DND-41 (cell line): Measurements from ENCODE around the gene TBC1D14.

ENCODE experiments used
- ATAC-seq: fragments of 200-7000 bp; cut with Tn5 transposase; 3 replicates; pipeline ENCODE4 v1.9.1; 2021; ENCODE audit warnings: low read depth; ENCODE audit not compliant: insufficient read depth
- DNase-seq: peaks from one replicate; pipeline ENCODE4 v3.0.0-alpha.2; 2020
- H2AFZ ChIP-seq: 2 replicates; pipeline ENCODE4 v1.6.0; 2012; ENCODE audit warnings: low read depth, low read length
- H3K27ac ChIP-seq: 2 replicates; pipeline ENCODE4 v1.5.1; 2012; ENCODE audit warnings: low read length, inconsistent platforms
- H3K27me3 ChIP-seq: fragments of 200-600 bp; sonication (generic); 2 replicates; pipeline ENCODE4 v1.6.0; 2012; ENCODE audit warnings: low read length, mild to moderate bottlenecking, inconsistent platforms; ENCODE audit not compliant: insufficient read depth, poor library complexity
- H3K36me3 ChIP-seq: 2 replicates; pipeline ENCODE4 v1.5.1; 2012; ENCODE audit warnings: low read length, inconsistent platforms; ENCODE audit not compliant: insufficient read depth
- H3K4me1 ChIP-seq: 2 replicates; pipeline ENCODE4 v1.5.1; 2012; ENCODE audit warnings: mild to moderate bottlenecking, low read length; ENCODE audit not compliant: insufficient read depth
- H3K4me2 ChIP-seq: 2 replicates; pipeline ENCODE4 v1.6.0; 2012; ENCODE audit warnings: mild to moderate bottlenecking, moderate library complexity, low read length, inconsistent platforms; ENCODE audit not compliant: insufficient read depth
- H3K4me3 ChIP-seq, 2 experiments: fragments of 200-600 bp in 1 of 2; shearing (Covaris generic) in 1 of 2; 2 replicates each; pipeline ENCODE4 v1.5.1; 2012 to 2016; ENCODE audit warnings: inconsistent platforms in 2 of 2, low read length in 2 of 2, mild to moderate bottlenecking in 2 of 2, low read depth in 1 of 2, moderate library complexity in 1 of 2
- H3K79me2 ChIP-seq: 2 replicates; pipeline ENCODE4 v1.6.0; 2012; ENCODE audit warnings: low read length, inconsistent platforms; ENCODE audit not compliant: insufficient read depth
- H3K9ac ChIP-seq: 2 replicates; pipeline ENCODE4 v1.6.0; 2012; ENCODE audit warnings: low read depth, mild to moderate bottlenecking, inconsistent platforms, low read length, moderate library complexity
- H3K9me3 ChIP-seq: 2 replicates; pipeline ENCODE4 v1.5.1; 2012; ENCODE audit warnings: low read length, moderate library complexity, mild to moderate bottlenecking, inconsistent platforms; ENCODE audit not compliant: insufficient read depth, severe bottlenecking
- H4K20me1 ChIP-seq: 2 replicates; pipeline ENCODE4 v1.6.0; 2012; ENCODE audit warnings: low read length; ENCODE audit not compliant: insufficient read depth
- EZH2 ChIP-seq: IDR thresholded peaks from 3 replicates; pipeline ENCODE4 v1.6.1; 2012; ENCODE audit warnings: borderline replicate concordance, low read depth, mild to moderate bottlenecking, moderate library complexity, low read length, inconsistent platforms; ENCODE audit not compliant: severe bottlenecking
- TF ChIP-seq, protein P1 (sequence below): IDR thresholded peaks from 2 replicates; pipeline ENCODE4 v1.5.1; 2012; ENCODE audit warnings: borderline replicate concordance, low read length, moderate library complexity, mild to moderate bottlenecking; ENCODE audit not compliant: poor library complexity, severe bottlenecking; ENCODE audit errors: extremely low read depth

Gene TBC1D14

DNA sequence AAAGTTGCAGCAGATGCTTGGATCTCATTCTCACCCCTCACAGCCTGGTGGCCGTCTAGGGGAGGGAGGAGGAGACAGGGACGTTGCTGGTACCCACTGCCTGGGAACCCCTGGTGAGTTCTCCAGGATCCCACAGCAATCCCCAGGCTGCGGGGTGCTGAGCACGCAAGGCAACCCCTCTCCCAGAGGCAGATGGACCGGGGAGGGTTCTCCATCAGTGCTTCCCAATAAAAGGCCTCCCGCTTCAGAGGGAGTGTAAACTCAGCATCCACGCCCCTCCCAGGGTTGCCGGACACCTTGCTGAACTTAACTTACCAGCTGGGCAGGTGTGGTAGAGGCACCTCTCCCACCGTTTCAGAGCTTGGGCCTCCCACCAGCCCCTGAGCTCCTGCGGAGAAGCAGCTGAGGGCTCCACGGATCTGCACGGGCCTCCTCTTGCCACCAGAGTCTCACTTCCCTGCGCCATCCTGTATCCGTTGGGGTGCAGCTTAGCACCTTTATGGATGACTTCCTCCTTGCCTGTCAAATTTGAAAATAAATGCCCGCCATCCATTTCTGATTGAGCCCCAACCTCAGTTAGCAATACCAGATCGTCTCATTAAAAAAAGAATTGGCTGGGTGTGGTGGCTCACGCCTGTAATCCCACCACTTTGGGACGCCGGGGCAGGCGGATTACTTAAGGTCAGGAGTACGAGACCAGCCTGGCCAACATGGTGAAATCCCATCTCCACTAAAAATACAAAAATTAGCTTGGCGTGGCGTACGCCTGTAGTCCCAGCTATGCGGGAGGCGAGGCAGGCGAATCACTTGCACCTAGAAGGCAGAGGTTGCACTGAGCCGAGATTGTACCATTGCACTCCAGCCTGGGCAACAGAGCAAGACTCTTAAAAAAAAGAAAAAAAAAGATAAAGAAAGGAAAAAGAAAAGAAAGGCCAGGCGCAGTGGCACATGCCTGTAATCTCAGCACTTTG lies 14.8 kb upstream of the TBC1D14 start:
- H3K4me2 ChIP-seq, result no peak overlapping the region
- no peak overlapping the region for H2AFZ ChIP-seq
- ATAC-seq (no peak), DNase-seq (no peak)
- no peak overlapping the region for H3K9ac ChIP-seq
- H3K4me1 ChIP-seq, result no peaks in the 10 kb centered on the region
- no peak overlapping the region for H3K4me3 ChIP-seq
- H4K20me1 ChIP-seq, result no peaks in the 10 kb centered on the region
- no peak overlapping the region for H3K27ac ChIP-seq
- H3K36me3 ChIP-seq, result no peaks in the 10 kb centered on the region
- H3K27me3 ChIP-seq, result no peaks in the 10 kb centered on the region
- TF ChIP-seq, protein P1, sequence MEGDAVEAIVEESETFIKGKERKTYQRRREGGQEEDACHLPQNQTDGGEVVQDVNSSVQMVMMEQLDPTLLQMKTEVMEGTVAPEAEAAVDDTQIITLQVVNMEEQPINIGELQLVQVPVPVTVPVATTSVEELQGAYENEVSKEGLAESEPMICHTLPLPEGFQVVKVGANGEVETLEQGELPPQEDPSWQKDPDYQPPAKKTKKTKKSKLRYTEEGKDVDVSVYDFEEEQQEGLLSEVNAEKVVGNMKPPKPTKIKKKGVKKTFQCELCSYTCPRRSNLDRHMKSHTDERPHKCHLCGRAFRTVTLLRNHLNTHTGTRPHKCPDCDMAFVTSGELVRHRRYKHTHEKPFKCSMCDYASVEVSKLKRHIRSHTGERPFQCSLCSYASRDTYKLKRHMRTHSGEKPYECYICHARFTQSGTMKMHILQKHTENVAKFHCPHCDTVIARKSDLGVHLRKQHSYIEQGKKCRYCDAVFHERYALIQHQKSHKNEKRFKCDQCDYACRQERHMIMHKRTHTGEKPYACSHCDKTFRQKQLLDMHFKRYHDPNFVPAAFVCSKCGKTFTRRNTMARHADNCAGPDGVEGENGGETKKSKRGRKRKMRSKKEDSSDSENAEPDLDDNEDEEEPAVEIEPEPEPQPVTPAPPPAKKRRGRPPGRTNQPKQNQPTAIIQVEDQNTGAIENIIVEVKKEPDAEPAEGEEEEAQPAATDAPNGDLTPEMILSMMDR, result no peak
- TF ChIP-seq EZH2, result no peak
- peaks cover 5% of the 10 kb centered on the region for H3K9me3 ChIP-seq
- no peaks in the 10 kb centered on the region for H3K79me2 ChIP-seq

DNA sequence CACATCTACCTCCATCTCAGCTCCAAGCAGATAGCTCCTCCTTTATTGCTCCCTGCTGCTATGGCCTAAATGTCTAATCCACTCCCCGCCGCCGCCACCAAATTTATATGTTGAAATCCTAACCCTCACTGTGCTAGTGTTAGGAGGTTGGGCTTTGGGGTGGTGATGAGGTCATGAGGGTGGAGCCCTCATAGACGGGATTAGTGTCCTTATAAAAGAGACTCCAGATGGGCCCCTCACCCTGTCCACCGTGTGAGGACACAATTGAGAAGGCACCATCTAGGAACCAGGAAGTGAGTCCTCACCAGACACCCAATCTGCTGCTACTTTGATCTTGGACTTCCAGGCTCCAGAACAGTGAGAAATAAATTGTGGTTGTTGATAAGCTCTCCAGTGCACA lies 13.6 kb upstream of the TBC1D14 start:
- Histone ChIP-seq H3K36me3 (no peaks in the 10 kb centered on the region), H3K4me1 (no peaks in the 10 kb centered on the region), H3K27ac (no peak overlapping the region), H4K20me1 (no peaks in the 10 kb centered on the region), H2AFZ (no peak overlapping the region), H3K4me3 (no peak overlapping the region), H3K4me2 (no peak overlapping the region), H3K9me3 (no peaks in the 10 kb centered on the region), H3K9ac (no peak overlapping the region), H3K79me2 (no peaks in the 10 kb centered on the region), H3K27me3 (no peaks in the 10 kb centered on the region)
- TF ChIP-seq, protein P1, result no peak
- TF ChIP-seq EZH2, result no peak
- no peak for DNase-seq
- ATAC-seq, result no peak

DNA sequence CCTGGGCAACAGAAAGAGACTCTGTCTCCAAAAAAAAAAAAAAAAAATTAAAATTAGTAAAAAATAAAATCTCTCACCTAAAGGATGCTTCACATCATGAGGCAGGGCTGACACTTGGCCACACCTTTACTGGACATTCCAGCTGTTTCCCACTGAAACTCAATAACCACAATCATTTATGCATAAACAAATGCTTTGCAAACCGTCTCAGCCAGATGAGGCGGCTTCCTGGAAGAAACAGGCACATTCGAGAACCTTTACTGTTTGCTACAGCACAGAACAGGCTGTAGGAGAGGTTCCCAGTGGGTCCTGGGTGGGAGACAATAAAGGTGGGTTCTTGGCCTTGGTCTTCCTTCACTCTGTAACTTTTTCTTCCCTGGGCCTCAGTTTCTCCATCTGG lies 10.9 kb upstream of the TBC1D14 start:
- DNase-seq (no peak), ATAC-seq (no peak)
- Histone ChIP-seq H3K36me3 (no peaks in the 10 kb centered on the region), H3K4me1 (no peaks in the 10 kb centered on the region), H3K79me2 (no peaks in the 10 kb centered on the region), H3K9ac (no peak overlapping the region), H3K4me2 (no peak overlapping the region), H2AFZ (no peak overlapping the region), H3K4me3 (no peak overlapping the region), H3K27me3 (no peaks in the 10 kb centered on the region), H4K20me1 (no peaks in the 10 kb centered on the region), H3K9me3 (no peaks in the 10 kb centered on the region), H3K27ac (no peak overlapping the region)
- TF ChIP-seq EZH2, result no peak
- TF ChIP-seq, protein P1, result no peak
